ENCODE data around the gene ZC3H18.

ZC3H18 gene

DNA sequence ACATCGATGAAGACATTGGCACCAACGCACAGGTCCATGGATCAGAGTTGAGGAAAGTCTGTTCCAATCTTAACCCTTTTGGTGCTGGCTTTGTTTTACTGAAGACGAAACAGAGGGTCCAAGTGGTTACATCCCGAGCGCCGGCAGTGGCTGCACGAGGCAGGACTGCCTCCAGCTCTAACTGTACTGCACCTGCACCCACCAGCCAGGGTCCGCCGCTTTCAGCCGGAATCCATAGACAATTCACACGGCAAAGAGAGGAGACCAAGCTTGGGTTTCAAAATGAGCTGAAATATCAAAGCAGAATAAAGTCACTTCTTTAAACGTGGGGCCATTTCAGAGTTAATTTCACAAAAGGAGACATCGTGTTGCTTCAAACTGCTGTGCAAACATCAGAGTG lies 21.2 kb upstream of the ZC3H18 start:
- Mint-ChIP-seq H3K4me1 (ENCODE audit: low read depth in 2 of 2) (peaks cover 39 to 47% of the 10 kb centered on the region in 2 donors), H3K27me3 (peaks cover 0 to 17% of the 10 kb centered on the region in 2 donors), H3K9me3 (no peaks in the 10 kb centered on the region), H3K4me3 (peak overlapping the region in 1 of 2 donors; percentile 65), H3K36me3 (ENCODE audit: insufficient read depth) (peaks cover 3% of the 10 kb centered on the region), H3K27ac (peak overlapping the region in 1 of 2 donors; percentile 70)
- ATAC-seq (replicated peaks) (no peak), DNase-seq (no peak)

GRCh38 chr16:88549671-88550245 lies 20.4 kb upstream of the ZC3H18 start:
- peak; percentile 24 for ATAC-seq (replicated peaks)
- H3K4me3 Mint-ChIP-seq = peak overlapping the region; percentile 69 to 87

GRCh38 chr16:88550246-88550661 lies 19.9 kb upstream of the ZC3H18 start:
- H3K4me3 Mint-ChIP-seq = peak overlapping the region; percentile 69 to 87
- no peak for DNase-seq
- no peaks in the 10 kb centered on the region for H3K9me3 Mint-ChIP-seq
- H3K27ac Mint-ChIP-seq = peak overlapping the region; percentile 70 to 82
- H3K27me3 Mint-ChIP-seq = peaks cover 0 to 14% of the 10 kb centered on the region in 2 donors
- H3K4me1 Mint-ChIP-seq (ENCODE audit: low read depth in 2 of 2) = peaks cover 38 to 47% of the 10 kb centered on the region in 2 donors
- ATAC-seq (replicated peaks) = peak; percentile 76
- peaks cover 3% of the 10 kb centered on the region for H3K36me3 Mint-ChIP-seq (ENCODE audit: insufficient read depth)

More at GRCh38 chr16:88549671-88550245, 20.4 kb upstream of the ZC3H18 start:
- peaks cover 3% of the 10 kb centered on the region for H3K36me3 Mint-ChIP-seq (ENCODE audit: insufficient read depth)
- H3K27ac Mint-ChIP-seq = peak overlapping the region; percentile 70 to 82
- no peak for DNase-seq
- peaks cover 39 to 47% of the 10 kb centered on the region in 2 donors for H3K4me1 Mint-ChIP-seq (ENCODE audit: low read depth in 2 of 2)
- H3K9me3 Mint-ChIP-seq = no peaks in the 10 kb centered on the region
- H3K27me3 Mint-ChIP-seq = peaks cover 0 to 17% of the 10 kb centered on the region in 2 donors

- peak overlapping the region; percentile 71 to 75 for H3K27ac Mint-ChIP-seq
- H3K4me3 Mint-ChIP-seq = peak overlapping the region in 1 of 2 donors; percentile 27
- DNase-seq (no peak), ATAC-seq (replicated peaks) (no peak)
- peaks cover 27 to 37% of the 10 kb centered on the region in 2 donors for H3K4me1 Mint-ChIP-seq (ENCODE audit: low read depth in 2 of 2)
- H3K27me3 Mint-ChIP-seq = no peaks in the 10 kb centered on the region
- peaks cover 3% of the 10 kb centered on the region for H3K36me3 Mint-ChIP-seq (ENCODE audit: insufficient read depth)
- no peaks in the 10 kb centered on the region for H3K9me3 Mint-ChIP-seq
Observed at GRCh38 chr16:88552166-88552565, 18.0 kb upstream of the ZC3H18 start.

DNA sequence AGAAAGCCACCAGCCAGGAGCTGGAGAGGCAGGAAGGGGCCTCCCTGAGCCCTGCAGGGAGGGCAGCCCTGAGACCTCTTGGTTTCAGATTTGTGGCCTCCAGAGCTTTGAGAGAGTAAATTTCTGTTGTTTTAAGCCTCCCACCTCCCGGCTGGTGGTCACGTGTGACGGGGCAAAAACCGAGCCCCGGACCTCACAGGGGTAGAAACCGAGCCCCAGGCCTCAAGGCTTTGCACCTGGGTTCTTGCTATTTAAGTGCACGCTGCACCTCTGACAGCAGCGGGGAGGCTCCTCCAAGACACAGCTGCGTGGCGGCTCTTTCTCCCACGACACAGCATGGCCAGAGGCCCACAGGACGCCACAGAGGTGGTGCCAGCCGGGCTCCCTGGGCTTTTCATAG lies 17.4 kb upstream of the ZC3H18 start:
- peak overlapping the region; percentile 71 to 75 for H3K27ac Mint-ChIP-seq
- H3K4me3 Mint-ChIP-seq = peak overlapping the region in 1 of 2 donors; percentile 27
- no peaks in the 10 kb centered on the region for H3K9me3 Mint-ChIP-seq
- H3K27me3 Mint-ChIP-seq = no peaks in the 10 kb centered on the region
- H3K36me3 Mint-ChIP-seq (ENCODE audit: insufficient read depth) = peaks cover 3% of the 10 kb centered on the region
- peak; percentile 10 for ATAC-seq (replicated peaks)
- no peak for DNase-seq
- peaks cover 27 to 38% of the 10 kb centered on the region in 2 donors for H3K4me1 Mint-ChIP-seq (ENCODE audit: low read depth in 2 of 2)

- H3K4me3 Mint-ChIP-seq = no peak overlapping the region
- DNase-seq (no peak), ATAC-seq (replicated peaks) (no peak)
- H3K27ac Mint-ChIP-seq = no peak overlapping the region
- H3K27me3 Mint-ChIP-seq = no peaks in the 10 kb centered on the region
- peaks cover 23 to 31% of the 10 kb centered on the region in 2 donors for H3K4me1 Mint-ChIP-seq (ENCODE audit: low read depth in 2 of 2)
- peaks cover under 1% of the 10 kb centered on the region for H3K36me3 Mint-ChIP-seq (ENCODE audit: insufficient read depth)
- H3K9me3 Mint-ChIP-seq = no peaks in the 10 kb centered on the region
Observed at GRCh38 chr16:88553739-88554138, 16.5 kb upstream of the ZC3H18 start.

DNA sequence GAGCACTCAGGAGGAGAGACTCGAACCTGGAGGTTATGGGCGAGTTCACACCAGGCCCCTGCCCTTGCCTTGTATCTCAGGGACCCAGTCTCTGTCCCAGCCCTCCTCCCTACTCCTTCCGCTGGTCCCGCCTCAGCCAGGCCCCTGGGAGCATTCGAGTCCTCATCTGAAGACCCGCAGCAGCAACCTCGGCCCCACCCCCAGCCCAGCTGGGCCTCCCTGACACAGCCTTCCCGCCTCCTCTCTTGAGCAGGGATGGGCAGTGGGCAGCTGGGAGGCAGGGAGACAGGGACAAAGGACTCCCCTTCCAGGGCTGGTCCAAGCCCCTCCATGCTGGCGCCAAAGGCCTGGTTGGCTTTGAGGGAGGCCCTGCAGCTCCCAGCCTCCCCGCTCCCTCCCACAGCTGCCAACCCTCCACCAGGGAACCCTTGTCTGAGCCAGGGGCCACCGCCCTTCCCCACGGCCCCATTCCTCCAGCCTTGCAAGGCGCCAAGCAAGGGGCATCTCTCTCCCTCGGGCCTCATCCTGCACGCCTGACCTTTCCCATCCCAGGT lies 15.4 kb upstream of the ZC3H18 start:
- H3K27ac Mint-ChIP-seq = peak overlapping the region in 1 of 2 donors; percentile 35
- no peak for ATAC-seq (replicated peaks)
- no peak for DNase-seq
- peaks cover 17 to 25% of the 10 kb centered on the region in 2 donors for H3K4me1 Mint-ChIP-seq (ENCODE audit: low read depth in 2 of 2)
- H3K4me3 Mint-ChIP-seq = peak overlapping the region in 1 of 2 donors; percentile 45
- peaks cover 0 to under 1% of the 10 kb centered on the region in 2 donors for H3K27me3 Mint-ChIP-seq
- H3K36me3 Mint-ChIP-seq (ENCODE audit: insufficient read depth) = peaks cover 3% of the 10 kb centered on the region
- no peaks in the 10 kb centered on the region for H3K9me3 Mint-ChIP-seq

- Mint-ChIP-seq H3K4me3 (no peak overlapping the region), H3K27me3 (peaks cover 0 to 8% of the 10 kb centered on the region in 2 donors), H3K4me1 (ENCODE audit: low read depth in 2 of 2) (peaks cover 9 to 14% of the 10 kb centered on the region in 2 donors), H3K36me3 (ENCODE audit: insufficient read depth) (peaks cover 3% of the 10 kb centered on the region), H3K27ac (peak overlapping the region in 1 of 2 donors; percentile 2), H3K9me3 (no peaks in the 10 kb centered on the region)
- ATAC-seq (replicated peaks) (no peak), DNase-seq (no peak)
Observed at GRCh38 chr16:88556294-88556988, 13.8 kb upstream of the ZC3H18 start.

DNA sequence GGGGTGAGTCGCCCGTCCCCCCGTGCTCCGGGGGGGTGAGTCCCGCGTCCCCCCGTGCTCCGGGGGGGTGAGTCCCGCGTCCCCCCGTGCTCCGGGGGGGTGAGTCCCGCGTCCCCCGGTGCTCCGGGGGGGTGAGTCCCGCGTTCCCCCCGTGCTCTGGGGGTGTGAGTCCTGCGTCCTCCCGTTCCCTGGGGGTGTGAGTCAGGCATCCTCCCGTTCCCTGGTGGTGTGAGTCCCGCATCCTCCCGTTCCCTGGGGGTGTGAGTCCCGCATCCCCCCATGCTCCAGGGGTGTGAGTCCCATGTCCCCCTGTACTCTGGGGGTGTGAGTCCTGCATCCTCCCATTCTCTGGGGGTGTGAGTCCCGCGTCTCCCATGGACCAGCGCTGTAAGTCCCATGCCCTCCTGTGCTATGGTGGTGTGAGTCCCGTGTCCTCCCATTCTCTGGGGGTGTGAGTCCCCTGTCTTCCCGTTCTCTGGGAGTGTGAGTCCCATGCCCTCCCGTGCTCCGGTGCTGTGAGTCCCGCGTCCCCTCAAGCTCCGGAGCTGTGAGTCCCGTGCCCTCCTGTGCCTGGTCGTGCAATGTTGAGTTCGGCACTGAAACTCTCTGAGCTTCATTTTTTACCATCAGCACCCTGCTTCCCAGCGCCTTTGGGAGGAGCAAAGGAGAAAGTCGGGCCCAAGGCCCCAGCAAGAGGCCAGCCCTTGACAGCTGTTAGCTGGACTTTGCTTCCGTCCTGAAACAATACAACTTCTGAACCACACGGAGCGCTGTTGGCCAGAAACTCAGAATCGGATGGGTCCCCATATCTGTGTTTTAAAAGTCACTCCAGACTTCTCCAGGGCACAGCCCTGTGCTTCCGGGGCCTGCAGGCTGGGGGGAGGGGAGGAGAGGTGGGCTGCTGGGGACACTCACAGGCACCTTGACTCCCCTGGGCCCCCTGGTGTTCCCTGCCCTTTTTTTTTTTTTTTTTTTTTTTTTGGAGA lies 11.5 kb upstream of the ZC3H18 start:
- Mint-ChIP-seq H3K4me3 (no peak overlapping the region), H3K9me3 (no peaks in the 10 kb centered on the region), H3K36me3 (ENCODE audit: insufficient read depth) (peaks cover 3% of the 10 kb centered on the region), H3K27me3 (peaks cover 0 to 8% of the 10 kb centered on the region in 2 donors), H3K27ac (no peak overlapping the region), H3K4me1 (ENCODE audit: low read depth in 2 of 2) (peaks cover 0 to 9% of the 10 kb centered on the region in 2 donors)
- ATAC-seq (replicated peaks) (peak; percentile 46), DNase-seq (no peak)

GRCh38 chr16:88560714-88561484 lies 9.3 kb upstream of the ZC3H18 start:
- DNase-seq = no peak
- Mint-ChIP-seq H3K27ac (no peak overlapping the region), H3K27me3 (peaks cover 0 to 8% of the 10 kb centered on the region in 2 donors), H3K4me1 (ENCODE audit: low read depth in 2 of 2) (peaks cover 0 to 9% of the 10 kb centered on the region in 2 donors), H3K9me3 (no peaks in the 10 kb centered on the region), H3K36me3 (ENCODE audit: insufficient read depth) (peaks cover 3% of the 10 kb centered on the region), H3K4me3 (no peak overlapping the region)
- no peak for ATAC-seq (replicated peaks)

- peak; percentile 29 to 50 (median 39) for DNase-seq
- no peaks in the 10 kb centered on the region for H3K9me3 Mint-ChIP-seq
- H3K27me3 Mint-ChIP-seq = peaks cover 0 to 8% of the 10 kb centered on the region in 2 donors
- peak overlapping the region in 1 of 2 donors; percentile 24 for H3K4me3 Mint-ChIP-seq
- ATAC-seq (replicated peaks) = peak; percentile 67
- peaks cover 3% of the 10 kb centered on the region for H3K36me3 Mint-ChIP-seq (ENCODE audit: insufficient read depth)
- H3K27ac Mint-ChIP-seq = no peak overlapping the region
- H3K4me1 Mint-ChIP-seq (ENCODE audit: low read depth in 2 of 2) = peaks cover 0 to 9% of the 10 kb centered on the region in 2 donors
Observed at GRCh38 chr16:88561485-88562359, 8.5 kb upstream of the ZC3H18 start.
